ENCODE measurements around the gene SPDYE1. TPM values are rescaled to one million over a fixed set of nuclear protein-coding genes. Genes with fewer than 3 reads are reported as not detected.

The SPDYE1 gene
- total RNA-seq, 6 donors from 2014 or later, result not detected

DNA sequence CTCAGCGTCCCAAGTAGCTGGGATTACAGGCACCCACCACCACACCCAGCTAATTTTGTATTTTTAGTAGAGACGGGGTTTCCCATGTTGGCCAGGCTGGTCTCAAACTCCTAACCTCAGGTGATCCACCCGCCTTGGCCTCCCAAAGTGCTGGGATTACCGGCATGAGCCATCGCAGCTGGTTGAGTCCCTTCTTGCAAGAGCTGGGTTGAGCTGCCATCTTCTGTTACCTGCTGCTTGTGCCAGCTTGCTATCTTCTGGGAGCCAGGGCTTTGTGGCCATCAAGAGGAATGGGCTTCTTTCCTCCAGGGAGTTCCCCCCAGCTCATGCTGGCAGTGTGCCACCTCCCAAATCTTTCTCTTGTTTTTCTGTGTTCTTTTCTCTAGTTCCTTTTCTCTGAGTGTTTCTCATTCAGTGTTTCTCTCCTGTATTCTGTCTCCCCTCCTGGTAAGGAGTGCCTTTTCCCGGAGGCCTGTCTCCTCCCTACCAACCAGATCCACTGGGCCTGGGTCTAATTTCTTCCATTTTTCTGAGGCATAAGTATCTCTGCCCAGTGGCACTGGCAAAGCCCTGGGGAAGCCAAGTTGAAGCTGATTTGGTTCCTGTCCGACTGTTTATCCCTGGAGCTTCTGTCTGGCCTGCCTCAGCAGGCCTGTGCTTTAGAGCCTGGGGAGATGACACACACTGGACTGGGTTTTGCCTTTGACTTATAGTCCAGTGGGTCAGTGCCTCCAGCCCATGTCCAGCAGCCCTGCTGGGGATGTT, 50.5 kb downstream of the SPDYE1 start:
- Histone ChIP-seq H3K4me1 (peaks cover 42 to 83% (median 47%) of the 10 kb centered on the region in 4 donors), H3K4me3 (no peak overlapping the region), H3K36me3 (peaks cover 0 to 40% (median 38%) of the 10 kb centered on the region in 4 donors), H3K27me3 (no peaks in the 10 kb centered on the region), H3K27ac (peak overlapping the region in 2 of 4 donors; percentile 32 to 99), H3K9me3 (no peaks in the 10 kb centered on the region)
- TF ChIP-seq CTCF (IDR thresholded peaks at IDR 0.05), result no peak
- no peak for TF ChIP-seq EP300 (IDR thresholded peaks at IDR 0.05)
- no peak for TF ChIP-seq POLR2AphosphoS5 (IDR thresholded peaks at IDR 0.05)
- TF ChIP-seq POLR2A (IDR thresholded peaks at IDR 0.05), result no peak
- DNase-seq (no peak), ATAC-seq (ENCODE audit: low FRiP score in 2 of 2) (no peak)
- 94 to 95% methylated on average over 7 of the region's 7 CpGs for WGBS, 2 donors

DNA sequence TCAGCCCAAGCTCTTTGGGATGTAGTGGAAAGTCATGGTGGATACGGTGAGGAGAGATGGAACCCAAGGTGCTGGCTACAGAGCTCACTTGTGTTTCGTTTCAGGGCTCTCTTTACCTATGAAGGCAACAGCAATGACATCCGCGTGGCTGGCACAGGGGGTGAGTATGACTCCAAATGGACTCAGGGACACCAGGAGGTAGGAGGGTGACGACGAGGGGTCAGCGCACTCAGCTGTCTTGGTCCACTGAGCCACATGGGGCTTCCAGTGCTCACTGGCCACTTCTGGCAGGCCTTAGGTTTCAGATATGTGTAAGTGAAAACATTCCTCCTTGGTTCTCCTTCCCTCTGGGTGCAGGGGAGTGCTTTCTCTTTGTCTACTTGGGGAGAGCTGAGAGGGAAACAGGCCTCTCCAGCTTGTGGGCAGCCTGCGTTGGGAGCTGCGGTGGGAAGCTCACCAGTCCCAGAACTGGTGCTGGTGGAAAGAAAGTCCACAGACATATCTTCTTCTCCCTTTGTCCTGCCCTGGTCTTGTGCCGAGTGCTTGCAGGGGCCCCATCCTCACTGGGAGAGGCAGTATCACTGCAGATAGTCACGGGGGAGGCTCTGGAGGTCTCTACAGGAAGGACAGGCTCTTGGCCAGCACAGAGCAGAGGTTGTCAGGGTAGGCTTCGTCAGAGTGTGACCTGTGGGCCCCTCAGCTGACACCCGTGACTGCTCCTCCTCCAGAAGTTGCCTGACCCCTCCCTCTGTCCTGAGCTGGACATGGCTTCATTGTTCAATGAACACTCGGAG, 52.6 kb downstream of the SPDYE1 start:
- Histone ChIP-seq H3K9me3 (no peaks in the 10 kb centered on the region), H3K36me3 (peaks cover 0 to 58% (median 57%) of the 10 kb centered on the region in 4 donors), H3K27me3 (no peaks in the 10 kb centered on the region), H3K27ac (peak overlapping the region in 3 of 4 donors; percentile 45 to 55 (median 53)), H3K4me3 (no peak overlapping the region), H3K4me1 (peaks cover 32 to 68% (median 38%) of the 10 kb centered on the region in 4 donors)
- no peak for DNase-seq
- TF ChIP-seq POLR2AphosphoS5 (IDR thresholded peaks at IDR 0.05), result no peak
- no peak for TF ChIP-seq POLR2A (IDR thresholded peaks at IDR 0.05)
- no peak for TF ChIP-seq CTCF (IDR thresholded peaks at IDR 0.05)
- WGBS, 2 donors, result 84 to 95% methylated on average over 7 to 14 of the region's 14 CpGs
- ATAC-seq (ENCODE audit: low FRiP score in 2 of 2), result no peak

DNA sequence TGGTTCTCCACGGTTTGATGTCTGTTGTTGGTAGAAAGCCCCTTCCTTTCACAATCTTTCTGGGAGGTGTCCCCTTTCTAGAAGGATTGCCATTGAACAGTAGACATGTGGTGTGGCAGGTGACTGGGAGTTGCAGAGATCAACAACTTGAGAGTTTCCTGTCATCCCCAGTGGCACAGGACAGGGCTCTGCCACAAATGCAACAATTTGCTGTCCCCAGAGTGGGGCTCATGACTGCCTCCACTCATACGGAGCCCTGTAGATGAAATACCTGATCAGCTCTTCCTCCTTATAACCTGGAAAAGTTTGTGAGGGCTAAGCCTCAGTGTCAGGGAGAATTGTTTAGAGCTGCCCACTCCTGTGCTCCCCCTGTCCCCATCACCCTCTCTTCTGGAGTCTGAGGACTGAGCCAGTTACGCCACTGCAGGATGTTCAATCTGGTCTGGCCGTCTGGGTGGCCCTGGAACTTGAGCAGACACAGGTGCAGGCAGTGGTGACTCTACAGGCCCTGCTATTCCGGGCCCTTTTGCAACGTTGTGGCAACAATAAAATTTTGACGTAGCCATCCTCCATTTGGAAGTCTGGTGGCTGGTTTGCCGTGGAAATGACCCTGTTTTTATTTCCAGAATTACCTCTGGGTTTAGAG, 53.3 kb downstream of the SPDYE1 start:
- DNase-seq (no peak), ATAC-seq (ENCODE audit: low FRiP score in 2 of 2) (no peak)
- peaks cover 0 to 65% (median 58%) of the 10 kb centered on the region in 4 donors for H3K36me3 ChIP-seq
- H3K9me3 ChIP-seq, result no peaks in the 10 kb centered on the region
- peaks cover 25 to 61% (median 31%) of the 10 kb centered on the region in 4 donors for H3K4me1 ChIP-seq
- no peak overlapping the region for H3K4me3 ChIP-seq
- TF ChIP-seq EP300 (IDR thresholded peaks at IDR 0.05) (no peak), CTCF (IDR thresholded peaks at IDR 0.05) (no peak), POLR2A (IDR thresholded peaks at IDR 0.05) (no peak), POLR2AphosphoS5 (IDR thresholded peaks at IDR 0.05) (no peak)
- H3K27ac ChIP-seq, result peak overlapping the region in 3 of 4 donors; percentile 45 to 55 (median 53)
- H3K27me3 ChIP-seq, result no peaks in the 10 kb centered on the region
- 85 to 86% methylated on average over 6 to 8 of the region's 8 CpGs for WGBS, 2 donors

- DNase-seq (peak in 1 of 2 donors; percentile 4), ATAC-seq (ENCODE audit: low FRiP score in 2 of 2) (no peak)
- peaks cover 2 to 72% (median 61%) of the 10 kb centered on the region in 4 donors for H3K36me3 ChIP-seq
- no peak overlapping the region for H3K4me3 ChIP-seq
- H3K27ac ChIP-seq, result peak overlapping the region in 3 of 4 donors; percentile 45 to 55 (median 53)
- TF ChIP-seq EP300 (IDR thresholded peaks at IDR 0.05) (no peak), CTCF (IDR thresholded peaks at IDR 0.05) (no peak), POLR2A (IDR thresholded peaks at IDR 0.05) (no peak), POLR2AphosphoS5 (IDR thresholded peaks at IDR 0.05) (no peak)
- peaks cover 20 to 54% (median 24%) of the 10 kb centered on the region in 4 donors for H3K4me1 ChIP-seq
- no peaks in the 10 kb centered on the region for H3K9me3 ChIP-seq
- no peaks in the 10 kb centered on the region for H3K27me3 ChIP-seq
- WGBS, 2 donors, result 87 to 89% methylated on average over 5 of the region's 5 CpGs
Observed at GRCh38 chr7:44051611-44052220, 54.0 kb downstream of the SPDYE1 start.

Measured in upper lobe of left lung (tissue), 6 donors.